Activated T-helper 9 cell treated with anti-CD3 and anti-CD28 coated beads, Interleukin-2, amount 50 U/mL, for 16 hours (primary cell): ENCODE data around the gene CBX6.

Experiments used
- DNase-seq: peaks from one replicate; pipeline ENCODE4 v3.0.0-alpha.2; 2020; ENCODE audit warnings: low read depth

Gene CBX6

DNA sequence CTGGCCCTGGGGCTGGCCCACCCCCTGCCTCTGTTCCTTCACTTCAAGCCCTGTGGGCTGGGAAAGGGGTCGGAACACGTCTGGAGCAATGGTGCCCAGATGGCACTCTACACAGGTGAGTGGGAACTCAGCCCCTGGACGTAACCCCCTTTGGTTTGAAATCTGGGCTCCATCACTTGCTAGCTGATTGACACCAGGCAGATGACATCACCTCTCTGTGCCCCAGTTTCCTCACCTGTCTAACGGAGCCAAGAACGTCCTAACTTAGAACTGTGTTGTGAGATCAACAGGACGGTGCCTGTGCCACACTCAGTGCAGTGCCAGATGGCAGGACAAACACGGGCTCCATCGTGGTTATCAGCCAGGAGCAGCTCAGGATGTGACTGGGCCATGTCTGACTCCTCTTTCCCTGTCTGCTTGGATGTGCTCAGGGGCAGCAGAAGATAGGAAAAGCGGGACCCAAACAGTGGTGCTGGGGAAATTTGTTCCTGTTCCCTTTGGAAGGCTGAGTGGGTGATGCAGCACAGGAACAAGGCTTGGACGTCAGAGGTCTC, 52.6 kb downstream of the CBX6 start:
- no peak for DNase-seq

DNA sequence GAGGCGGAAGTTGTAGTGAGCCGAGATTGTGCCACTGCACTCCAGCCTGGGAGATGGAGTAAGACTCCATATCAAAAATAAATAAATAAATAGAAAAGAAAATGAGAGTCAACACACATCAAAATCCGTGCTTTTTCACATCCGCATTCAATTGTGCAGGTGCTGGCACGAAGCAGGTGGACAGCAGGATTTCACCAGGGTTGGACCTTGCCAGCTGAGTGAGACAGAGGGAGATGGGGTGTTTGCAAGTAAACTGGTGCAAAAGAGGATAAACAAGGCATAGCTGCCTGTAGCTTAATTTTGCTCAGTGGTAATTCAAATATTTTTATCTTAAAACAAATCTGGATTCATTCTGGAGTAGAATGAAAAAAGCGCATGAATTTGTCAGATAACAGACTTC, 54.8 kb downstream of the CBX6 start:
- no peak for DNase-seq

DNA sequence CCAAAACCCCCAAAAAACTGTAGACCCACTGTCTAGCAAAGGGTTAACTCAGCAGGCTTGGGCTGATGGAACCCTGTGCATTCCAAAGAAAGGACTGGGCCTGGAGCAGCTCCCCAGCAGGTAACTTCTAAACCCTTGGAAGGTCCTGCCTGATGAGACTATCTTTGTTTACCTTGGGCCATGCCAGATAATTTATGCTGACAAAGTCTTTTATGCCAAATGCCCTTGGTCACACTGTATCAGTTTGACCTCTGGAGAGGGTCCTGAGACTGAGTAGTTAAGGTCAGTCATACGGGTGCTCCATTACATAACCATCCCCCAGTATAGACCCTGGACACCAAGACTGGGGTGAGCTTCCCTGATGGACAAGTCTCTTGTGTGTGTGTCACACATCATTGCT, 56.2 kb downstream of the CBX6 start:
- no peak for DNase-seq
